HG03469 (cell line): ENCODE data around the gene FOXD4.
"Not testable (repeated sequence)": the region's sequence is repeated elsewhere in the genome, so short reads cannot be mapped to it uniquely, and the experiment has no call there.

Experiments used
- ATAC-seq: cut with Tn5 transposase; IDR thresholded peaks from one replicate; pipeline ENCODE4 v1.9.1; 2021; ENCODE audit warnings: mild to moderate bottlenecking, moderate library complexity, moderate number of reproducible peaks; ENCODE audit not compliant: unreplicated experiment

The FOXD4 gene

GRCh38 chr9:117995-118467, at the start of gene FOXD4:
Gene FOXD4, minus strand, starts transcription at chr9:118417. Its CDS starts 298 bp downstream, at chr9:118119.
- not testable (repeated sequence) for ATAC-seq

GRCh38 chr9:159871-160270, 41.7 kb upstream of the FOXD4 start:
- ATAC-seq = not testable (repeated sequence)

- not testable (repeated sequence) for ATAC-seq
Observed at GRCh38 chr9:151173-151572, 33.0 kb upstream of the FOXD4 start.

- not testable (repeated sequence) for ATAC-seq
Observed at GRCh38 chr9:139880-140279, 21.7 kb upstream of the FOXD4 start.

GRCh38 chr9:117144-117994, 848 bp downstream of the FOXD4 start:
- not testable (repeated sequence) for ATAC-seq

GRCh38 chr9:116239-117077, 1.8 kb downstream of the FOXD4 start:
- ATAC-seq = not testable (repeated sequence)

- ATAC-seq = not testable (repeated sequence)
Observed at GRCh38 chr9:115118-115451, 3.1 kb downstream of the FOXD4 start.

- ATAC-seq = not testable (repeated sequence)
Observed at GRCh38 chr9:114267-115117, 3.7 kb downstream of the FOXD4 start.

GRCh38 chr9:113468-114266, 4.5 kb downstream of the FOXD4 start:
- ATAC-seq = not testable (repeated sequence)

GRCh38 chr9:112589-113467, 5.4 kb downstream of the FOXD4 start:
- ATAC-seq = not testable (repeated sequence)

GRCh38 chr9:110672-111071, 7.5 kb downstream of the FOXD4 start:
- ATAC-seq = not testable (repeated sequence)

GRCh38 chr9:109540-109939, 8.7 kb downstream of the FOXD4 start:
- not testable (repeated sequence) for ATAC-seq

- ATAC-seq = not testable (repeated sequence)
Observed at GRCh38 chr9:108742-109495, 9.3 kb downstream of the FOXD4 start.

- not testable (repeated sequence) for ATAC-seq
Observed at GRCh38 chr9:105991-106390, 12.2 kb downstream of the FOXD4 start.

- not testable (repeated sequence) for ATAC-seq
Observed at GRCh38 chr9:100430-100829, 17.8 kb downstream of the FOXD4 start.

GRCh38 chr9:99867-100266, 18.4 kb downstream of the FOXD4 start:
- ATAC-seq = not testable (repeated sequence)

GRCh38 chr9:98775-99174, 19.4 kb downstream of the FOXD4 start:
- not testable (repeated sequence) for ATAC-seq

GRCh38 chr9:94992-95391, 23.2 kb downstream of the FOXD4 start:
- ATAC-seq = not testable (repeated sequence)
